Chondrocyte (in vitro differentiated cells): ENCODE data around the gene GSTT4. TPM values are rescaled to one million over a fixed set of nuclear protein-coding genes. Genes with fewer than 3 reads are reported as not detected.

Experiments
- DNase-seq: peaks from one replicate; pipeline ENCODE4 v3.0.0; 2021; ENCODE audit warnings: mixed read lengths, low spot score
- H3K27ac Mint-ChIP-seq: one replicate; pipeline ENCODE4 v1.8.0; 2021; ENCODE audit warnings: mild to moderate bottlenecking, moderate library complexity, mixed read lengths; ENCODE audit not compliant: unreplicated experiment
- H3K27me3 Mint-ChIP-seq: 2 replicates; pipeline ENCODE4 v1.8.0; 2021; ENCODE audit warnings: low read depth, mixed read lengths
- H3K36me3 Mint-ChIP-seq: 2 replicates; pipeline ENCODE4 v1.8.0; 2021; ENCODE audit warnings: low read depth, mixed read lengths
- H3K4me1 Mint-ChIP-seq: 2 replicates; pipeline ENCODE4 v1.8.0; 2021; ENCODE audit warnings: low read depth, mild to moderate bottlenecking, mixed read lengths
- H3K4me3 Mint-ChIP-seq: one replicate; pipeline ENCODE4 v1.8.0; 2021; ENCODE audit warnings: mild to moderate bottlenecking, moderate library complexity, mixed read lengths; ENCODE audit not compliant: unreplicated experiment
- H3K9me3 Mint-ChIP-seq: 2 replicates; pipeline ENCODE4 v1.8.0; 2021; ENCODE audit warnings: low read depth, mixed read lengths
- total RNA-seq: library from RNA; stranded (reverse); gene quantifications from 3 replicates; pipeline ENCODE4 v1.2.1, GENCODE V29; 2021
- TF ChIP-seq, protein P1 (sequence below): fragments of 200-600 bp; sonication (generic); IDR thresholded peaks from 2 replicates; pipeline ENCODE4 v1.5.0; 2021; ENCODE audit warnings: antibody characterized with exemption, mild to moderate bottlenecking, moderate library complexity

Gene GSTT4
- total RNA-seq, 1 donor from 2014 or later = not detected

DNA sequence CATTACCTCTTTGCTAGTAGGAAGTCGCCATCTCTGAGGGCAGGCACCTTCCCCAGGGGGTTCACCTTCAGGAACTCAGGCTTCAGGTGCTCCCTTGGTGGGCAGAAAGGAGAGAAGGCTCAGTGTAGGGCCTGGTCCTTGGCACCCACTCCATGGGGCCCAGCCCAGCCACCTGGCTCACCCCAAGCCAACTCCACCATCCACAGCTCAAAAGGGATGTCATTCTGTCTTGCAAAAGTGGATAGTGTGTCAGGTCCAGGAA lies 2.7 kb upstream of the GSTT4 start:
- Mint-ChIP-seq H3K36me3 (no peaks in the 10 kb centered on the region), H3K27me3 (no peaks in the 10 kb centered on the region), H3K4me3 (no peak overlapping the region), H3K27ac (no peak overlapping the region), H3K4me1 (peaks cover 10% of the 10 kb centered on the region), H3K9me3 (no peaks in the 10 kb centered on the region)
- TF ChIP-seq, protein P1, sequence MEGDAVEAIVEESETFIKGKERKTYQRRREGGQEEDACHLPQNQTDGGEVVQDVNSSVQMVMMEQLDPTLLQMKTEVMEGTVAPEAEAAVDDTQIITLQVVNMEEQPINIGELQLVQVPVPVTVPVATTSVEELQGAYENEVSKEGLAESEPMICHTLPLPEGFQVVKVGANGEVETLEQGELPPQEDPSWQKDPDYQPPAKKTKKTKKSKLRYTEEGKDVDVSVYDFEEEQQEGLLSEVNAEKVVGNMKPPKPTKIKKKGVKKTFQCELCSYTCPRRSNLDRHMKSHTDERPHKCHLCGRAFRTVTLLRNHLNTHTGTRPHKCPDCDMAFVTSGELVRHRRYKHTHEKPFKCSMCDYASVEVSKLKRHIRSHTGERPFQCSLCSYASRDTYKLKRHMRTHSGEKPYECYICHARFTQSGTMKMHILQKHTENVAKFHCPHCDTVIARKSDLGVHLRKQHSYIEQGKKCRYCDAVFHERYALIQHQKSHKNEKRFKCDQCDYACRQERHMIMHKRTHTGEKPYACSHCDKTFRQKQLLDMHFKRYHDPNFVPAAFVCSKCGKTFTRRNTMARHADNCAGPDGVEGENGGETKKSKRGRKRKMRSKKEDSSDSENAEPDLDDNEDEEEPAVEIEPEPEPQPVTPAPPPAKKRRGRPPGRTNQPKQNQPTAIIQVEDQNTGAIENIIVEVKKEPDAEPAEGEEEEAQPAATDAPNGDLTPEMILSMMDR = no peak
- DNase-seq = no peak

DNA sequence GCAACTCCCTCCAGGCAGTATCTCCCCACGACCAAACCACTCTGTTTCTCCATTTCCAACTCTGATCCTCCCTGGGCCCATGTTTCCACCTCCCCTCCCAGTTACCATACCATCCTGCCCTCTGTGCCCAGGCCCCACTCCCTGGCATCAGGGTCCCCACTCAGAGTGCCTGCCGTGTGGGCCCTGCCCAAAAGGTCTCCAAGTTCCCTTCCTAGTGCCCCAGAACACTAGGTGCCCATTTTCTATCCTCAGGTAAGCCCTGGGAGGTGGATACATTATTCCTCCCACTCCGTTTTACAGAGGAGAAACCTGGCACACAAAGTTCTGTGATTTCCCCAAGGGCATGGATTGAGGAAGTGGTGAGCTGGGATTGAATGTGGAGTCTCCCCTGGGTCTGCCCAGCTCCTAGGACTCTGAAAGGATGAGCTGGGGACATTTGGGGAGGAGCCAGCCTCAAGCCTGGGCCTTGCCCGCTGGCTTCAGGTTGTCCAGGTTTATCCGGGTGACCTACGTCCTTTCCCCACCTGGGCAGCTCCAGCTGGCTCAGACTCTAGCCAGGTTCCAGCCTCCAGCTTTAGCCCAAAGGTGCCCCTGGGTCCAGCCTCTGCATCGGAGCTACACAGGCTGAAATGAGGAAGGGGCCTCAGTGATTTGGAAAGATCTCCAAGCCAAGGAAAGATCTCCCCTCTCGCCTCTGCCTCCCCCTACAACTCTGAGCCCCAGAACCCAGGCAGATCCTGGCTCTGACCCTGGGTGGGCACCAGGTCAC lies 2.2 kb upstream of the GSTT4 start:
- H3K27ac Mint-ChIP-seq = no peak overlapping the region

DNA sequence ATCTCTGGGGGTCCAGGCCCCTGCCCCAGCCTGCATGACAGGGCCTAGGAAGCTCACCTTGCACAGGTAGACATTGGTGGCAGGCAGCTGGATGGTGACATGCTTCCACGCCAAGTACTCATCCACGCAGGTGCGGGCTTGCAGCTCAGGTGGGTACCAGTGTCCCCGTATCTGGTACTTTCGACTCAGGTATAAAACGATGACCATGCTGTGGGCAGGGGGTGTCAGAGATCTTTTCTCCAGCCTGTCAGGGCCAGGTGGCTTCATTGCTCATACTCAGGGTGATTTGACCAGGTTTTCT lies 1.6 kb upstream of the GSTT4 start:
- Mint-ChIP-seq H3K4me1 (peaks cover 3% of the 10 kb centered on the region), H3K4me3 (no peak overlapping the region)

More for the DNA sequence above, 2.2 kb upstream of the GSTT4 start:
- TF ChIP-seq, protein P1 = no peak
- H3K27me3 Mint-ChIP-seq = no peaks in the 10 kb centered on the region
- peaks cover 7% of the 10 kb centered on the region for H3K4me1 Mint-ChIP-seq
- H3K36me3 Mint-ChIP-seq = no peaks in the 10 kb centered on the region
- DNase-seq = no peak
- no peak overlapping the region for H3K4me3 Mint-ChIP-seq
- no peaks in the 10 kb centered on the region for H3K9me3 Mint-ChIP-seq

DNA sequence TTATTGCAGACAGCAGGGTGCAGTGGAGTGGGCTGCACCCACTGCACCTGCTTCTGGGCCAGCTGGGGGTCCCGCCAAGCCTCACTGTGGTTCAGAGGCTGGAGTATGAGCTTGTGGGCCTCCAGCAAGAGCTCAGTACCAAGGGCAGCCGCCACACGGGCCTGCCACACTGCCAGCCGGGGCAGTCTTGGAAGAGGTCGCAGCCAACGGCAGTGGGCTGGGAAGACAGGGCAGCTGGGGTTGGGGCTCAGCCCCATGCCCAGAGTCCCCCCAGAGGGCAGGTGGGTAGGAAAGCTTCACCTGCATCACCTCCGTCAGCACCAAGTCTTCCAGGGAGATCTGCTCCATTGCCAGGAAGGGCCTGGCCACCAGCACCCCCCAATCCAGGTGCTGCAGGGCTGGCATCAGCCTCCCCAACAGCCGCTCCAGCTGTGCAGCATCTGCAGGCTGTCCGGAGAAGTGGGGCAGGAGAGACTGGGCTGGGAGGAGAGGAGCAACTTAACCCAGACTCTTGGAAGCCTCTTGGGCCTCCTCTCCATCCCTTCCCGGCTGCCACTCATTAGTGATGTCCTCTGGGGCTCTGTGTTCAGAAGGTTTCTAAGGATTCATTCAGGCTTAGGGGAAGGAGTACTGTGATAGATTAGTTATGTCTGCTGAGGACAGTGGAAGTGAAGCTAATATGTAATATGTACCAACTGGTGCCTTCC lies 1.1 kb upstream of the GSTT4 start:
- TF ChIP-seq, protein P1 = no peak
- Mint-ChIP-seq H3K27me3 (no peaks in the 10 kb centered on the region), H3K36me3 (no peaks in the 10 kb centered on the region), H3K27ac (no peak overlapping the region), H3K4me3 (no peak overlapping the region), H3K4me1 (no peaks in the 10 kb centered on the region), H3K9me3 (no peaks in the 10 kb centered on the region)
- no peak for DNase-seq

More for the DNA sequence above, 1.6 kb upstream of the GSTT4 start:
- no peaks in the 10 kb centered on the region for H3K9me3 Mint-ChIP-seq
- TF ChIP-seq, protein P1 = no peak
- no peak for DNase-seq
- H3K36me3 Mint-ChIP-seq = no peaks in the 10 kb centered on the region
- H3K27ac Mint-ChIP-seq = no peak overlapping the region
- no peaks in the 10 kb centered on the region for H3K27me3 Mint-ChIP-seq

DNA sequence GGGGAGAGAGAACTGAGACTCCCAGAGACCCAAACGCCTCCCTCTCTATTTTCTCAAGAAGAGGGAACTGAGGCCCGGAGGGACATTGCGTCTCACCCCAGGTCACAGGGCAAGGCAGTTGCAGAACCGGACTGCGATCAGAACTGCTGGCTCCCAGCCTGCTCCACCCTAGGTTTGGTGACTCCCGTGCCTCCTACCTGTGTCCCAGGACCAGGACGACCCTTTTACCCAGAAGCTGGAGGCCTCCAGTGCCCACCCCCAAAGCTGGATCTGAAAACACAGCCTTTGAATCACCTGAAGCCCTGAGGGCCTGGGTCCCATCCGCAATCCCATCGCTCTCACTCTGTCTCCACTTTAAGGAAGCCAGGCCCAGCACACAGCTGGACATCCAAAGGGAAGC lies 1.4 kb downstream of the GSTT4 start:
- TF ChIP-seq, protein P1 = no peak
- H3K27ac Mint-ChIP-seq = no peak overlapping the region
- no peaks in the 10 kb centered on the region for H3K9me3 Mint-ChIP-seq
- H3K4me1 Mint-ChIP-seq = no peaks in the 10 kb centered on the region
- no peak for DNase-seq
- no peak overlapping the region for H3K4me3 Mint-ChIP-seq
- no peaks in the 10 kb centered on the region for H3K27me3 Mint-ChIP-seq
- no peaks in the 10 kb centered on the region for H3K36me3 Mint-ChIP-seq
